D721Med (cell line): ENCODE measurements around the gene TBX21.

Experiments used
- DNase-seq: peaks from one replicate; pipeline ENCODE4 v3.0.0; 2011; ENCODE audit warnings: low spot score; ENCODE audit not compliant: insufficient read length
- FAIRE-seq: peaks from 2 replicates; lab custom pipeline; 2011; peaks lifted over from hg19 to GRCh38; lab: Jason Lieb, UNC
- TF ChIP-seq, protein P1 (sequence below): IDR thresholded peaks from 2 replicates; pipeline ENCODE4 v1.5.1; 2012; ENCODE audit warnings: mild to moderate bottlenecking, control low read depth; ENCODE audit not compliant: insufficient read depth; ENCODE audit errors: missing control alignments

Gene TBX21

DNA sequence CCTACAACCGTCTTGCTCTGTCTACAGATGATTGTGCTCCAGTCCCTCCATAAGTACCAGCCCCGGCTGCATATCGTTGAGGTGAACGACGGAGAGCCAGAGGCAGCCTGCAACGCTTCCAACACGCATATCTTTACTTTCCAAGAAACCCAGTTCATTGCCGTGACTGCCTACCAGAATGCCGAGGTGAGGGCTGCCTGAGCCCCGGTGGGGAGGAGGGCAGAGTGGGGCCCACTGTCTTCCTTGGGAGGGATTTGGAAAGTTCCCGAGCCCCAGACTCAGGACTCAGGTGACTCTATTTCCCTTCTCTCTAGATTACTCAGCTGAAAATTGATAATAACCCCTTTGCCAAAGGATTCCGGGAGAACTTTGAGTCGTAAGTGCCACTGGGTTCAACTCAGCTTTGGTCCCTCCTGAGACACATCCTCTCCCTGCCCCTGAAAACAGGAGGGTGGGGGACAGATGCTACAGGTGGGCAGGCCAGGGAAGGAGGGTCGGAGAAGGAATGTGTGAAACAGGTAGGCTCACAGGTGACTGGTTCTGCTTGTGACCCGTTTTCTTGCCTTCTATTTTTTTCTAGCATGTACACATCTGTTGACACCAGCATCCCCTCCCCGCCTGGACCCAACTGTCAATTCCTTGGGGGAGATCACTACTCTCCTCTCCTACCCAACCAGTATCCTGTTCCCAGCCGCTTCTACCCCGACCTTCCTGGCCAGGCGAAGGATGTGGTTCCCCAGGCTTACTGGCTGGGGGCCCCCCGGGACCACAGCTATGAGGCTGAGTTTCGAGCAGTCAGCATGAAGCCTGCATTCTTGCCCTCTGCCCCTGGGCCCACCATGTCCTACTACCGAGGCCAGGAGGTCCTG, 11.4 kb downstream of the TBX21 start:
- TF ChIP-seq, protein P1, sequence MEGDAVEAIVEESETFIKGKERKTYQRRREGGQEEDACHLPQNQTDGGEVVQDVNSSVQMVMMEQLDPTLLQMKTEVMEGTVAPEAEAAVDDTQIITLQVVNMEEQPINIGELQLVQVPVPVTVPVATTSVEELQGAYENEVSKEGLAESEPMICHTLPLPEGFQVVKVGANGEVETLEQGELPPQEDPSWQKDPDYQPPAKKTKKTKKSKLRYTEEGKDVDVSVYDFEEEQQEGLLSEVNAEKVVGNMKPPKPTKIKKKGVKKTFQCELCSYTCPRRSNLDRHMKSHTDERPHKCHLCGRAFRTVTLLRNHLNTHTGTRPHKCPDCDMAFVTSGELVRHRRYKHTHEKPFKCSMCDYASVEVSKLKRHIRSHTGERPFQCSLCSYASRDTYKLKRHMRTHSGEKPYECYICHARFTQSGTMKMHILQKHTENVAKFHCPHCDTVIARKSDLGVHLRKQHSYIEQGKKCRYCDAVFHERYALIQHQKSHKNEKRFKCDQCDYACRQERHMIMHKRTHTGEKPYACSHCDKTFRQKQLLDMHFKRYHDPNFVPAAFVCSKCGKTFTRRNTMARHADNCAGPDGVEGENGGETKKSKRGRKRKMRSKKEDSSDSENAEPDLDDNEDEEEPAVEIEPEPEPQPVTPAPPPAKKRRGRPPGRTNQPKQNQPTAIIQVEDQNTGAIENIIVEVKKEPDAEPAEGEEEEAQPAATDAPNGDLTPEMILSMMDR = no peak
- DNase-seq (no peak), FAIRE-seq (no peak)

DNA sequence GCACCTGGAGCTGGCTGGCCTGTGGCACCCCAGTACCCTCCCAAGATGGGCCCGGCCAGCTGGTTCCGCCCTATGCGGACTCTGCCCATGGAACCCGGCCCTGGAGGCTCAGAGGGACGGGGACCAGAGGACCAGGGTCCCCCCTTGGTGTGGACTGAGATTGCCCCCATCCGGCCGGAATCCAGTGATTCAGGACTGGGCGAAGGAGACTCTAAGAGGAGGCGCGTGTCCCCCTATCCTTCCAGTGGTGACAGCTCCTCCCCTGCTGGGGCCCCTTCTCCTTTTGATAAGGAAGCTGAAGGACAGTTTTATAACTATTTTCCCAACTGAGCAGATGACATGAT, 12.0 kb downstream of the TBX21 start:
- TF ChIP-seq, protein P1 = no peak
- DNase-seq (no peak), FAIRE-seq (no peak)

GRCh38 chr17:47751471-47751870, 18.4 kb downstream of the TBX21 start:
- FAIRE-seq = no peak
- DNase-seq = no peak
- TF ChIP-seq, protein P1 = no peak

GRCh38 chr17:47757386-47757785, 24.4 kb downstream of the TBX21 start:
- DNase-seq (no peak), FAIRE-seq (no peak)
- TF ChIP-seq, protein P1 = no peak

DNA sequence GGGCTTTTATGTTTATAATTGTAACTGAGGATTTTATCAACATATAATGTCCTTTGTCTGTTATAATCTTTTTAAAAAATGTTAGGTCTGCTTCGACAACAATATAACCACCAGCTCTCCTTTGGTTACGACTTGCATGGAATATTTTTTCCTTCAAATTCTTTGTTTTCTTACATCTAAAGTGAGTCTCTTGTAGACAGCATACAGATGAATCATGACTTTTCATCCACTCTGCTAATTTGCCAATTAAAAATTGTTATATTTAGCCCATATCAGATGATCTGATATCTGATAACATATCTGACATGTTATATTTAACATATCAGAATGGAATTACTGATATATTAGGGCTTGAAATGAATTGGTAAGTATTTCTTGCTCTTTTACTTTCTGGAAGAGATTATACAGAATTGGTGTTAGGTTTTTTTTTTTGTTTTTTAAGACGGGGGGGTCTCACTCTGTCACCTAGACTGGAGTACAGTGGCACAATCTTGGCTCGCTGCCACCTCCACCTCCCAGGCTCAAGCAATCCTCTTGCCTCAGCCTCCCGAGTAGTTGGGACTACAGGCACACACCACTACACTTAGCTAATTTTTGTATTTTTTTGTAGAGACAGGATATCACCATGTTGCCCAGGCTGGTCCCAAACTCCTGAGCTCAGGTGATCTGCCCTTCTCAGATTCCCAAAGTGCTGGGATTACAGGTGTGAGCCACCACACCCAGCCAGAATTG, 27.5 kb downstream of the TBX21 start:
- TF ChIP-seq, protein P1 = no peak
- no peak for DNase-seq
- FAIRE-seq = no peak

DNA sequence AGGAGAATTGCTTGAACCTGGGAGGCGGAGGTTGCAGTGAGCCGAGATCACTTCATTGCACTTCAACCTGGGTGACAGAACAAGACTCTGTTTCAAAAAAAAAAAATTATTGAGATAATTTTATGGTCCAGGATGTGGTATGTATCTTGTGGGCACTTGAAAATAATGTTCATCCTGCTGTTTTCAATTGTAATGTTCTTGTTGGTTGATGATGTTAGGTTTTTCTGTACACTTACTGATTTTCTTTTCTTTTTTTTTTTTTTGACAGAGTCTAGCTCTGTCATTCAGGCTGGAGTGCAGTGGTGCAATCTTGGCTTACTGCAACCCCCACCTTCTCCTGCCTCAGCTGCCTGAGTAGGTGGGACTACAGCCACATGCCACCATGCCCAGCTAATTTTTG, 29.7 kb downstream of the TBX21 start:
- no peak for DNase-seq
- TF ChIP-seq, protein P1 = no peak
- FAIRE-seq = no peak
